8988T (cell line): Measurements from ENCODE around the gene CISD3.

Source experiments
- DNase-seq: peaks from one replicate; pipeline ENCODE4 v3.0.0; 2011

Gene CISD3

DNA sequence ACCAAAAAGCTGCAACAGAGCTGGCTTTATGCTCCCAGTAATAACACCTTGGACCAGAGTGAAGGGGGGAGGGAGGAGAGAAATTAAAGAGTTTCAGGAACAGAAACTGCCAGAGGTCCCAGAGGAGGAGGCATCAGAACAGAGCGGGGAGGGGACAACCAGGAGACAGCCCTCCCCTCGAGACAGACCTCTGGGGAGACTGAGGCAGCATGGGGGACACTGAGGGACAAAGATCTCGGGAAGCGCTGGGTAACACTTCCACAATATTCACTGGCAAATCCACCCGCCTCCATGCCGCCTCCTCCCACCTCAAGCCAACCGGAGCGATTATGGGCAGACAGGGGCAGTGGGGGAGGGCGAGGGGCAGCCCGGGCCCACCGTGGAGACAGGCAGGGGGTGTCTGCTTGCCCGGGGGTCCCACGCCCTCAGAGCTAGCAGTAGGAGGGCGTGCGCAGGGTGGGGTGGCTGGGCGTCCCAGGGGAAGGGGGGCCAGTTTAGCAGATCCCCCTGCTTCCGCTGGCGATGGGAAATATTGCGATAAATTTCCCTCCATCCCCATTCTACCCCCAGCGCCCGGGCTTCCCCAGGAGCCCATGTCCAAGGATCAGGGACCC, 16.8 kb downstream of the CISD3 start:
- no peak for DNase-seq

DNA sequence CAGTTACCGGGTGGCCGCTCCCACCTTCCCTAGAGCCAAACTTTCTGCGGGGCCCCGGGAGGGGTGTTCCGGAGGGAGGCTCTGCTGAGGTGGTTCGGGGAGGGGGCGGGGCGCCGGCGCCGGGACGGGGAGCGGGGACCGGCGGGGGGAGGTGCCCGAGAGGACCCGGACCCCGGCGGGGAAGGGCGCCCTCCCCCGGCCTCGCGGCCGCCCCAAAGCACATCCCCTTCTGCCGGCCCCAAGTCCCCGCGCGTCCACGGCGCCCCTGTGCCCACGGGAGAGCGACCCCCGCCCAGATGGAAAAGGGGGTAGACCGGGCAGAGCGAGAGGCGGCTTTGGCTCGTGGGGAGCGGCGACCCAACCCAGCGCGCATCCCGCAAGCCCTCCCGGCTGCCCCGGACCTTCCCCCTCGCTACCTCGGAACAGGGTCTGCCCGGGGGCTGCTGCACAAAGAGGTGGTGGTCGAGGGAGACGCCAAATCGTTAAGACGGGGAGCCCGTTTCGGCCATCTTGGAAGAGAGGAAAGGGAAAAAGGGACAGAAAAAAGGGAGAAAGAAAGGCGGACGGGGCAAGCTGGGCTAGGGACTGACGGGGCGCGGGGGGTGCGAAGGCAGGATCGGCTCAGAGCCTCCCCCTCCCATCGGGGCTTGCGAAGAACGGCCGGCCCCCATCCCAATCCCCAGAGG, 17.5 kb downstream of the CISD3 start:
- DNase-seq: no peak

- no peak for DNase-seq
Measured at GRCh38 chr17:38748149-38748891, 18.2 kb downstream of the CISD3 start, which contains the start of gene PCGF2. PCGF2 (minus strand) TSS chr17:38748336; CDS start chr17:38740402, 7,934 bp downstream.

DNA sequence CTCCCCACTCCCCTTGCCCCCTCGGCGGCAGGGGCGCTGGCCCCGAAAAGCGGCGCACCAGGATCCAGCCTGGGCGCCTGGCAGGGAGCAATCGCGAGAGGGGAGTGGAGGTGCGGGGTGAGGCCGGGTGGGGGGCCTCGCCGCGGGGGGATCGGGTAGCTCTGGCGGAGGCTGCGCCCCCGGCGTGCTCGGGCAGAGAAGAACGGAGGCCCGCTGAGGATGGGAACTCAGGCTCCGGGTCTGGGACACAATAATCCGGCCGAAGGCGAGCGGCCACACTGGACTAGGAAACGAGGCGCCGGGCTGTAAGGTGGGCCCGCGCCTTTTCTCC, 18.7 kb downstream of the CISD3 start:
- no peak for DNase-seq

GRCh38 chr17:38749223-38750043, 19.3 kb downstream of the CISD3 start:
- DNase-seq: no peak

- no peak for DNase-seq
Measured at GRCh38 chr17:38750044-38750311, 19.8 kb downstream of the CISD3 start.

GRCh38 chr17:38750312-38751121, 20.4 kb downstream of the CISD3 start:
- no peak for DNase-seq

- DNase-seq: no peak
Measured at GRCh38 chr17:38751144-38751807, 21.1 kb downstream of the CISD3 start.

GRCh38 chr17:38751808-38752307, 21.7 kb downstream of the CISD3 start:
- no peak for DNase-seq

DNA sequence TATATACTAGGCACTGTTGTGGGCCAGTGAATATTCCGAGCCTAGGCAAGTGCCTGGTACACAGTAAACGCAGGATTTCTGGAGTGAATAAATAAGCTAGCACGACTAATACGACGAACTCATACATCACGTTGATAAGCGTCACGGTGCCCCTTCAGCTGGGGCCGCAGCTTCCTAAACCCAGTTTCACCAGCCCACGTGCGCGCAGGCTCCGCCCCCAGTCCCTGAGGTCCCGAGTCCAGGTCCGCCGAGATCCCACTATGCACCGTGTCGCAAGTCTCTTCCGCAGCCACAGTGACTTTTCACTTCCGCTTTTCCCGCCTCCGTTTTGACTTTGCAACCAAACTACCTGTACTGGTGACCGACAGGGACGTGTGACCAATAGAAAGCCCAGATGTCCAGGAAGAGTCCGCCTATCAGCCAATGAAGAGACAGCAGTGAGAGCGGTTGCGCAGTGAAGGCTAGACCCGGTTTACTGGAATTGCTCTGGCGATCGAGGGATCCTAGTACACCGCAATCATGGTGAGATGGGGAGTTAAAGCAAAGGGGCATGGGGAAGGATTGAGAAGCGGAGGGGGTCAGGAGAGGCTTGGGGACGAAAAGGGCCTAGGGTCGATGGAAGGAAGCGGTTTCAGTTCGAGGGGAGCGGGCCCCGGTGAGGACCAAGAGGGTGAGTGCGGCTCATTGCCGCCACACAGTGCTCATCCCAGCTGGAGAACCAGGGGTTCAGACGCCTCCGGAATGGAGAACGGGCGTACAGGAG, 22.3 kb downstream of the CISD3 start, which contains the start of gene PSMB3:
Gene PSMB3, plus strand, starts transcription at position 434 of the 763 bp plus-strand sequence. Its CDS starts 86 bp downstream, at position 520.
- DNase-seq: peak; percentile 78

GRCh38 chr17:38753071-38753506, 22.9 kb downstream of the CISD3 start:
- DNase-seq: no peak

DNA sequence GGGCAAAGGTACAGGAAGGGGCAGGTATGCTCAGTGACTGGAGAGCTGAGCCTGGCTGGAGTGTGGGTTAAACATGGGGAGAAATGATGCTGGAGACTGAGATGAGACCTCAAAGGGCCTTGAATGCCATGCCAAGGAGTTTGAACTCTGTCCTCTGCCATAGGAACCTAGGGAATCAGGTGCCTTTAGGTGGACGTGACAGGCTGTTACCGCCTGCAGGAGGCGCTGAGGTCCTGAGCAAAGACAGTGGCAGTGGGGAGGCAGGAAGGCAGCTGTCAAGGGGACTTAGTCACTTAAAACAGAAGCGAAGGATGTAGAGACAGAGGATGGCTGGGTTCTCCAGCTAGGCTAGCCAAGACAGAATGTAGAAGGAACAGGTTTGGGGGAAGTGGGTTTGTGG, 31.5 kb downstream of the CISD3 start:
- DNase-seq: no peak

- no peak for DNase-seq
Measured at GRCh38 chr17:38762231-38762630, 32.1 kb downstream of the CISD3 start.

DNA sequence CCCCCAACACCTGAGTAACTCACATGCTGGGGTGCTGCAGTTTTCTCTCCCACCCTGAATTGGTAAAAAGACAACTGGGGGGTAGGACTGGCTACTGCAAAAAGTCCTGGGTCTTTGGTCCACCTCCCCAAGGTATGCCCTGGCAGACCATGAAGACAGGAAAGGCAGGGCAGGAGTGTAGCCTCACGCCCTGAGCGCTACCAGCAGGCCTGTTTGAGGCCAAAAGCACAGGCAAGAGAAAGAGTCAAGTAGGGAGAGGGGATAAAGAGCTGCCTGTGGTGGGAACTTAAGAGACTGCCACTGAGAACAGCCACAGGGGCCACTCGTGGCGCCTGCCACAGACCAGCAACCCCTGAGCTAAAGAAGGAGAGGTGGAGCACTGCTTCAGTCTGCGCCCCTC, 36.2 kb downstream of the CISD3 start:
- DNase-seq: no peak

- DNase-seq: no peak
Measured at GRCh38 chr17:38768417-38768816, 38.3 kb downstream of the CISD3 start.

DNA sequence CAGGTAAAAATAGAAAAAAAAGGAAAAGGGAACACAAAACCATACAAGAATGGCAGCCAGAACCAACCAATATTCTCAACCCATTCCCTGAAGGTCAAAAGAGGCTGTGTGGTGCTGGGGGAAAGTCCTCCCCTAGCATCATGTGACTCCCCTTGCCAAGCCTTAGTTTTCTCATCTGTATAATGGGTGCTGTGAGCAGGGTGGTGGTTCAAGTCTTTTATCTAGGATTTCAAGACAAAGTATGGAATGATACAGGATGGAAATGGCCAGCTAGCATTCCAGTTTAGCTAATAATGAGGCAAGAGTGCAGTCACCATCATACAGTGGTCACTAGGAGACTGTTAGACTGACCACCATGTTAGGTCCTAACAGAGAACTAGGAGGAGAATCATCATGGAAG, 43.1 kb downstream of the CISD3 start:
- no peak for DNase-seq

DNA sequence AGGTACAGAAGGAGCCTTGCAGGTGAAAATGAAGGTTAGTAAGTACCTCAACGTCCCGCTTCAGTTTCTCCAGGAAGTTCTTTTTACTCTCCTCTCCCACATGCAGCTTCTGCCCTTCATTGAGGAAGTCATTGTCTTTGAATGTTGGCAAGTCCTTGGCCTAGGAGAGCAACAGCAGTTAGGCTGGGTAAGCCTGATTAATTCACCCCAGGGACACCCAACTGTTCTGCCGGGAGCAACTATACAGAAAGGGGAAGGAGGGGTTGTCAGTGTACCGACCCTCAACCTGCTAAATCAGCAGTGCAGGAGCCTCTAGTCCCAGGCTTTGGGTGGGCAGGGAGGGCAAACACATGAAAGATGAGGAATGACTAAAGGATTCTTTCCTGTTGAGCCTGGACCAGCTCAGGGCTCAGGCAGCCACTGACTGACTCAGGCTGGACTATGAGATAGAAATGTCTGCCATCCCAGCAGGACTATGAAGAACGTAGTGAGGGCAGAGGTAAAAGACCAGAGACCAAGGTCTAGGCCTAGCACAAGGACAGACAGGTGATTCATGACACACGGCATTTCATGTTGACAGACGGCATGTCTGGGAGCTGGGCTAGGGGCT, 47.6 kb downstream of the CISD3 start:
- peak; percentile 24 for DNase-seq

- no peak for DNase-seq
Measured at GRCh38 chr17:38779965-38780752, 50.0 kb downstream of the CISD3 start.

- DNase-seq: no peak
Measured at GRCh38 chr17:38783227-38783626, 53.1 kb downstream of the CISD3 start.
